ENCODE measurements around the gene VRK3.

- TF ChIP-seq CTCF (IDR thresholded peaks at IDR 0.05) (no peak), EZH2 (IDR thresholded peaks at IDR 0.05; ENCODE audit: borderline replicate concordance, insufficient read depth, low read depth, low read length, poor library complexity, severe bottlenecking) (no peak)
Observed at GRCh38 chr19:50005428-50005827, 19.7 kb downstream of the VRK3 start.
